NCI-H187 (cell line): ENCODE results near the gene PREX1.

Experiments used
- DNase-seq, 2 experiments: peaks; one replicate each; lab custom pipeline; 2025; lab: John Stamatoyannopoulos, UW

The PREX1 gene

DNA sequence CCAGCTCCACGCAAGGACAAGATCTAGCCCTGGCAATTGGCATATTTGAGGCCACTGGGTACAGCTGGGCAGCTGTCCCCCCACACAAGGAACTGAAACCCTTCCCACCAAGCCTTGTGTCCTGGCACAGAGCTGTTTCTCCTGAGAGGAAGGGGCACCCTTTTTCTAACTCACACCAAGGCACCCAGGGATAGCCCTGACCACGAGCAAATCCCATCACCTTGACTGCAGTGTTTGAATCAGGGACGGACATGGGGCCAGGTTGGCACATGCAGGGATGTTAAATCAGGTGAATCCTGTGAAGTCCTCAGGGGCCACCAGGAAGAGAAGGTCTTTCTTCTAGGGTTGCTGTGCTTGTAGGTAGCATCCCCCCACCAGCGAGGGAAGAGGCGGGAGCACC, 246.6 kb downstream of the PREX1 start:
- DNase-seq = no peak

DNA sequence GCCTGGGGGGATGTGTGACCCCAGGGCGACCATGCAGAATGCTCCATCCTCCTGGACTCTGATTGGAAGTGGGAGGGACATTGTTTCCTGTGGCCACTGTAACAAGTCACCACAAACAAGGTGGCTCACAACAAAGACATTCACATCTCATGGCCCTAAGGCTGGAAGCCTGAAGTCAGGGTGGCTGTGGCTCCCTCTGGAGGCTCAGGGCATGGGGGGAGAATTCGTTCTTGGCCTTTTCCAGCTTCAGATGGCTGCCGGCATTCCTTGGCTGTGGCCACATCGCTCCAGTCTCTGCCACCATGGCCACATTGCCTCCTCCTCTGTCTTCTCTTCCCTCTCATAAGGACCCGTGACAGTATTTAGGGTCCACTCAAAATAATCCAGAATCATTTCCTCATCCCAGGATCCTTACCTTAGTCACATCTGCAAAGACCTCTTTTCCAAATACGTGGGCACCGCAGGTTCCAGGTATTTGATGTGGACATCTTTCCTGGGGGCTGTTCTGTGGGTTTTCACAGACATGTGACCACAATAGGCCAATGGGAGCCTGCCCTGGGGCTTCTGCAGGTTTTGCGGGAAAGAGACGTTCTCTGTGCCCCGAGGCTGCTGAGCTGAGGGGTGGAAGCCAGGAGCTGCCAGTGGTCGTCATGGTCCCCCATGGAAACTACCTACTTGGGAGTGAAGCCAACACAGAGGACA, 249.3 kb downstream of the PREX1 start:
- no peak for DNase-seq

DNA sequence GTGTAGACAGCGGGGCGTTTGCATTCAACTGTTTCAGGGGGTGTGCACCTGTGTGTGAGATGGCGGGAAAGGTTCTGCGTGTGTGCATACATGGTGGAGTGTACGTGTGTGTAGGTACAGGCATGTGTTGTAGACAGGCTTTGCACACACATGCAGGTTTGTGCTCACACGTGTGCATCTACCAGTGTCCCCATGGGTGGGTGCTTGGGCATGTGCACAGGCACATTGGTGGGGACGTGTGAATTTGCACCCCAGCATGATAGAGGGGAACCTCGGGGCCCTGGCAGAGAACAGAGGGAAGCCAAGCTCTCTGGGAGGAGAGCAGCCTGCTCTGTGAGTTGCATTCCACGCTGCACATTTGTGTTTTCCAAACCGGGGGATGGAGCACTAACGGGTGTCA, 250.2 kb downstream of the PREX1 start:
- no peak for DNase-seq

DNA sequence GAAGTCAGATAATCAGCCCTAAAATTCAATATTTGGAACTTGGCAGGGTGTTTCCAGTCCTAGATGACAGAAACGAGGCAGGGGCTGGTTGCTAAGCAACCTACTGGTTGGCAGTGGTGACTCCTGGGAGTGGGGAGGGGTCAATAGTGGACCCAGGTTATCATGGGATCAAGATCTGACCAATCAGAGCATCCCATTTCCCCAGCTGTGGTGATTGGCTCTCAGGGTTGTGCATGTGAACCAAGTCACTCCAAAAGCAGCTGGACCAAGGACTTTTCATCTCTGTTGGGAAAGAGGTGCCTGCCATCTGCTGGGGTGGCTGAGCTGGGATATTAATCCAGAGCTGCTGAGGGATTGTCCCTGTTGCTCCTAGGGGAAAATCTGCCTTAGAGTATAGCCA, 253.4 kb downstream of the PREX1 start:
- DNase-seq = no peak
